H9 (cell line): ENCODE measurements around the gene PDK2. TPM values are rescaled to one million over a fixed set of nuclear protein-coding genes. Genes with fewer than 3 reads are reported as not detected.

ENCODE experiments used
- DNase-seq: peaks from one replicate; pipeline ENCODE4 v3.0.0-alpha.2; 2017
- H2AFZ ChIP-seq: one replicate; pipeline ENCODE4 v1.6.1; 2013; ENCODE audit warnings: mild to moderate bottlenecking, low read length, control low read depth, moderate library complexity
- H2AK5ac ChIP-seq: 2 replicates; pipeline ENCODE4 v1.6.1; 2013; ENCODE audit warnings: low read length, control low read depth, mixed read lengths; ENCODE audit not compliant: insufficient read length
- H2BK120ac ChIP-seq: one replicate; pipeline ENCODE4 v1.6.1; 2013; ENCODE audit warnings: low read depth, mild to moderate bottlenecking, low read length, control low read depth, inconsistent platforms; ENCODE audit not compliant: poor library complexity, severe bottlenecking
- H2BK12ac ChIP-seq: 2 replicates; pipeline ENCODE4 v1.6.1; 2013; ENCODE audit warnings: low read length, control low read depth, mixed read lengths, low read depth; ENCODE audit not compliant: insufficient read length
- H2BK15ac ChIP-seq: 2 replicates; pipeline ENCODE4 v1.6.1; 2013; ENCODE audit warnings: low read depth, low read length, control low read depth
- H2BK20ac ChIP-seq: one replicate; pipeline ENCODE4 v1.6.1; 2013; ENCODE audit warnings: low read depth, mild to moderate bottlenecking, low read length, control low read depth, inconsistent platforms; ENCODE audit not compliant: poor library complexity, severe bottlenecking
- H2BK5ac ChIP-seq: 2 replicates; pipeline ENCODE4 v1.6.1; 2013; ENCODE audit warnings: low read length, control low read depth, mixed read lengths; ENCODE audit not compliant: insufficient read length
- H3K14ac ChIP-seq: 2 replicates; pipeline ENCODE4 v1.6.1; 2013; ENCODE audit warnings: low read length, control low read depth; ENCODE audit not compliant: insufficient read depth
- H3K18ac ChIP-seq: 2 replicates; pipeline ENCODE4 v1.6.1; 2013; ENCODE audit warnings: low read depth, mild to moderate bottlenecking, mixed read lengths, low read length, control low read depth; ENCODE audit not compliant: insufficient read length
- H3K23ac ChIP-seq: 2 replicates; pipeline ENCODE4 v1.6.1; 2013; ENCODE audit warnings: low read length, control low read depth, mixed read lengths, low read depth; ENCODE audit not compliant: insufficient read length
- H3K23me2 ChIP-seq: 2 replicates; pipeline ENCODE4 v1.6.1; 2013; ENCODE audit warnings: low read depth, mild to moderate bottlenecking, mixed read lengths, low read length, control low read depth; ENCODE audit not compliant: insufficient read length, poor library complexity, severe bottlenecking
- H3K27ac ChIP-seq: 2 replicates; pipeline ENCODE4 v1.5.1; 2013; ENCODE audit warnings: low read length, control low read depth, mixed read lengths, low read depth; ENCODE audit not compliant: insufficient read length
- H3K27me3 ChIP-seq: 2 replicates; pipeline ENCODE4 v1.6.1; 2013; ENCODE audit warnings: low read length, control low read depth, inconsistent platforms; ENCODE audit not compliant: insufficient read depth
- H3K4ac ChIP-seq: 2 replicates; pipeline ENCODE4 v1.6.1; 2013; ENCODE audit warnings: low read depth, mild to moderate bottlenecking, control low read depth, inconsistent platforms, low read length, moderate library complexity
- H3K4me1 ChIP-seq: 2 replicates; pipeline ENCODE4 v1.6.1; 2013; ENCODE audit warnings: low read length, control low read depth, inconsistent platforms; ENCODE audit not compliant: insufficient read depth
- H3K4me2 ChIP-seq: 2 replicates; pipeline ENCODE4 v1.6.1; 2013; ENCODE audit warnings: low read length, control low read depth, mixed read lengths; ENCODE audit not compliant: insufficient read length, insufficient read depth
- H3K56ac ChIP-seq: 2 replicates; pipeline ENCODE4 v1.6.1; 2013; ENCODE audit warnings: low read depth, mild to moderate bottlenecking, mixed read lengths, low read length, control low read depth; ENCODE audit not compliant: insufficient read length
- H3K79me1 ChIP-seq: 2 replicates; pipeline ENCODE4 v1.6.1; 2013; ENCODE audit warnings: low read depth, mild to moderate bottlenecking, moderate library complexity, low read length, control low read depth, inconsistent platforms; ENCODE audit not compliant: insufficient read depth, poor library complexity, severe bottlenecking
- H3K79me2 ChIP-seq: 2 replicates; pipeline ENCODE4 v1.6.1; 2013; ENCODE audit warnings: low read length, control low read depth, inconsistent platforms; ENCODE audit not compliant: insufficient read depth
- H3K9ac ChIP-seq: 2 replicates; pipeline ENCODE4 v1.6.1; 2013; ENCODE audit warnings: low read length, control low read depth, mixed read lengths; ENCODE audit not compliant: insufficient read length; ENCODE audit errors: extremely low read depth
- H3K9me3 ChIP-seq: one replicate; pipeline ENCODE4 v1.6.1; 2013; ENCODE audit warnings: low read depth, low read length, inconsistent platforms; ENCODE audit not compliant: control insufficient read depth
- H3T11ph ChIP-seq: one replicate; pipeline ENCODE4 v1.6.1; 2013; ENCODE audit warnings: mild to moderate bottlenecking, low read length, control low read depth, inconsistent platforms
- H4K20me1 ChIP-seq: one replicate; pipeline ENCODE4 v1.6.1; 2013; ENCODE audit not compliant: control insufficient read depth, insufficient read length, insufficient read depth
- H4K5ac ChIP-seq: 2 replicates; pipeline ENCODE4 v1.6.1; 2013; ENCODE audit warnings: low read depth, mild to moderate bottlenecking, mixed read lengths, low read length, control low read depth; ENCODE audit not compliant: insufficient read length
- H4K8ac ChIP-seq: replicated peaks from 2 replicates; pipeline ENCODE4 v1.6.1; 2013; ENCODE audit warnings: low read length, control low read depth, mixed read lengths, low read depth; ENCODE audit not compliant: insufficient read length
- H4K91ac ChIP-seq: 2 replicates; pipeline ENCODE4 v1.6.1; 2013; ENCODE audit warnings: low read depth, mild to moderate bottlenecking, moderate library complexity, mixed read lengths, low read length, control low read depth; ENCODE audit not compliant: insufficient read length
- H3K27ac Mint-ChIP-seq, 3 experiments: 2 replicates in 2 of 3; 3 replicates in 1 of 3; pipeline ENCODE4 v1.8.0; 2020 to 2021; ENCODE audit warnings: mixed read lengths in 3 of 3, mild to moderate bottlenecking in 1 of 3, moderate library complexity in 1 of 3
- H3K27me3 Mint-ChIP-seq: 2 replicates; pipeline ENCODE4 v1.8.0; 2021; ENCODE audit warnings: low read depth, mild to moderate bottlenecking, moderate library complexity, mixed read lengths
- H3K36me3 Mint-ChIP-seq, 3 experiments: 2 replicates in 2 of 3; 3 replicates in 1 of 3; pipeline ENCODE4 v1.8.0; 2020 to 2021; ENCODE audit warnings: low read depth in 3 of 3, mixed read lengths in 3 of 3; ENCODE audit not compliant: insufficient read depth in 1 of 3
- H3K4me1 Mint-ChIP-seq, 2 experiments: 2 replicates each; pipeline ENCODE4 v1.8.0; 2020; ENCODE audit warnings: mixed read lengths in 2 of 2
- H3K4me3 Mint-ChIP-seq, 2 experiments: 2 replicates in 1 of 2; 3 replicates in 1 of 2; pipeline ENCODE4 v1.8.0; 2020 to 2021; ENCODE audit warnings: mild to moderate bottlenecking in 2 of 2, mixed read lengths in 2 of 2, moderate library complexity in 1 of 2
- H3K9me3 Mint-ChIP-seq, 2 experiments: 2 replicates in 1 of 2; 3 replicates in 1 of 2; pipeline ENCODE4 v1.8.0; 2020; ENCODE audit warnings: mild to moderate bottlenecking in 2 of 2, mixed read lengths in 2 of 2, moderate library complexity in 1 of 2
- CTCF ChIP-seq: fragments of 200-600 bp; sonication (generic); conservative IDR thresholded peaks from 3 replicates; pipeline ENCODE4 v1.8.0; 2021; ENCODE audit warnings: antibody characterized with exemption, mild to moderate bottlenecking
- WGBS: extraction: QIAGEN DNeasy Blood & Tissue Kit; methylation state at CpG from one replicate; pipeline ENCODE4 v1.1.7; 2013; ENCODE audit warnings: missing lambda C conversion rate, low lambda C conversion rate, mixed read lengths; ENCODE audit not compliant: insufficient read length; ENCODE audit errors: extremely low coverage; 5-methylcytosine and 5-hydroxymethylcytosine counted together
- total RNA-seq: library from RNA; stranded (reverse); gene quantifications from 2 replicates; pipeline ENCODE4 v1.2.1, GENCODE V29; 2021

The PDK2 gene
- total RNA-seq, 1 experiment from 2014 or later = 19.9 TPM

- H3K56ac ChIP-seq = no peak overlapping the region
- no peak overlapping the region for H2BK5ac ChIP-seq
- no CpG with 5 or more reads among the region's 16 CpGs for WGBS
- no peak overlapping the region for H3K4ac ChIP-seq
- Mint-ChIP-seq H3K9me3 (no peaks in the 10 kb centered on the region), H3K4me3 (no peak overlapping the region), H3K27ac (no peak overlapping the region), H3K36me3 (no peaks in the 10 kb centered on the region), H3K4me1 (peaks cover 16 to 23% of the 10 kb centered on the region in 2 experiments), H3K27me3 (peaks cover 7% of the 10 kb centered on the region)
- no peak overlapping the region for H4K8ac ChIP-seq
- H4K91ac ChIP-seq = no peak overlapping the region
- H3K23ac ChIP-seq = no peak overlapping the region
- TF ChIP-seq CTCF = no peak
- H3K18ac ChIP-seq = no peak overlapping the region
- no peak overlapping the region for H3T11ph ChIP-seq
- no peak overlapping the region for H3K9ac ChIP-seq
- no peak overlapping the region for H2AK5ac ChIP-seq
- DNase-seq = no peak
- H2BK12ac ChIP-seq = no peak overlapping the region
- H3K27ac ChIP-seq = no peak overlapping the region
- H2AFZ ChIP-seq = no peak overlapping the region
- H4K20me1 ChIP-seq = peaks cover 3% of the 10 kb centered on the region
- peaks cover 4% of the 10 kb centered on the region; the same call in 1 of the 2 replicates for H3K4me1 ChIP-seq
- no peaks in the 10 kb centered on the region for H3K79me1 ChIP-seq
- peaks cover 18% of the 10 kb centered on the region for H3K23me2 ChIP-seq
- H4K5ac ChIP-seq = no peak overlapping the region
- no peak overlapping the region for H2BK120ac ChIP-seq
- H2BK15ac ChIP-seq = no peak overlapping the region
- no peak overlapping the region for H3K4me2 ChIP-seq
- H3K9me3 ChIP-seq = no peaks in the 10 kb centered on the region
- H3K14ac ChIP-seq = no peak overlapping the region
- no peaks in the 10 kb centered on the region; the same call in 1 of the 2 replicates for H3K27me3 ChIP-seq
- H2BK20ac ChIP-seq = no peak overlapping the region
- H3K79me2 ChIP-seq = no peaks in the 10 kb centered on the region
Observed at GRCh38 chr17:50153650-50154575, 58.8 kb downstream of the PDK2 start.
